ENCODE data around the gene EIF3J.
A peak's percentile ranks its signal among the peaks of the same experiment; 100 is the strongest.
"Not testable (repeated sequence)": the region's sequence is repeated elsewhere in the genome, so short reads cannot be mapped to it uniquely, and the experiment has no call there.

The EIF3J gene, protein sequence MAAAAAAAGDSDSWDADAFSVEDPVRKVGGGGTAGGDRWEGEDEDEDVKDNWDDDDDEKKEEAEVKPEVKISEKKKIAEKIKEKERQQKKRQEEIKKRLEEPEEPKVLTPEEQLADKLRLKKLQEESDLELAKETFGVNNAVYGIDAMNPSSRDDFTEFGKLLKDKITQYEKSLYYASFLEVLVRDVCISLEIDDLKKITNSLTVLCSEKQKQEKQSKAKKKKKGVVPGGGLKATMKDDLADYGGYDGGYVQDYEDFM
- total RNA-seq = 75.9 to 77.3 reads per million in 2 donors

DNA sequence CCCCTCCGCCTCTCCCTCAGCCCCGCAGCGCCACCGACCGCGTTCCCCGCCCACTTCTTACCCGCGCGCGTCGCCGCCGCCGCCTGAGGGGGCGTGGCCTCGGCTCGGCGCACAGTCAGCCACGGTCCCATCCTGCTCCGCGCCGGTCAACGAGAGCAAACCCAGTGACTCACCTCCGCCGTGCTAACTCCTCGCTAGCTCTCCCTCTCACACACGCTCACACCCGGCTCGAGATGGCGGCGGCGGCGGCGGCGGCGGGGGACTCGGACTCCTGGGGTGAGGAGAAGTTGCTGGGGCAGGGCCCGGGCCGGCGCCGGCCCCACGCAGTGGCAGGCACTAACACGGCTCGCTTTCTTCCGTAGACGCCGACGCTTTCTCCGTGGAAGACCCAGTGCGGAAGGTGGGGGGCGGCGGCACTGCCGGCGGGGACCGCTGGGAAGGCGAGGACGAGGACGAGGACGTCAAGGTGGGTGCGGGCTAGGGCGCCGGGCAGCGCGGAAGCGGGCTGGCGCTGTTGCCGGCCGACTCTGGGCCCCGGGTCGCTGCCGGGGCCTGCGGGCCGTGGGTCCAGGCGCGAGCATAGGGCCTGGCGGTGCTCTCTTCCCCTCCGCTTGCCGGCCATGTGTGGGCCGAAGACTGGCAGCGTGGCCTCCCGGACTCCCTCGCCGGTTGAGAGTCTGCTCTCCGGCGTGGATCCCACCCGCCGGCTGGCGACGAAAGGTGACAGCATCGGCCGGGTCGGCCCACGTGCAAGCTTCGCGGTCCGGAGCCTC, at the start of gene EIF3J:
Gene EIF3J, plus strand, starts transcription at position 186 of the 773 bp plus-strand sequence. Its CDS starts 48 bp downstream, at position 234.
- DNase-seq = peak; percentile 88 to 98 (median 92)

GRCh38 chr15:44489464-44489863, 47.5 kb upstream of the EIF3J start:
- DNase-seq = peak in 1 of 5 experiments; percentile 17

DNA sequence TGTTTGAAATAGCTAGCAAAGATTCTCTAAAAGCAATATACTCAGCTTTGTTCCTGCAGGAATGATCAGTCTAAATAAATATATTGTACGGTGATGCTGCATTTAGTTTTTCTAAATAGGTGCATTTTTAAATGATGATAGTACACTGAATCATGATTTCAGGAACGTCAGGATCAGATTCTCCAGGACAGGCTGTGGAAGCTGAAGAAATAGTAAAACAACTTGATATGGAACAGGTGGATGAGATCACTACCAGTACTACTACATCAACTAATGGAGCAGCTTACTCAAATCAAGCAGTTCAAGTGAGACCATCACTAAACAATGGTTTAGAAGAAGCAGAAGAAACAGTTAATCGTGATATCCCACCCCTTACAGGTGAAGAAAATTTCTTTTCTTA, 46.3 kb upstream of the EIF3J start:
- no peak for DNase-seq

- no peak for DNase-seq
Observed at GRCh38 chr15:44492040-44492439, 44.9 kb upstream of the EIF3J start.

GRCh38 chr15:44492672-44493071, 44.3 kb upstream of the EIF3J start:
- DNase-seq = no peak

- DNase-seq = no peak
Observed at GRCh38 chr15:44495562-44495961, 41.4 kb upstream of the EIF3J start.

DNA sequence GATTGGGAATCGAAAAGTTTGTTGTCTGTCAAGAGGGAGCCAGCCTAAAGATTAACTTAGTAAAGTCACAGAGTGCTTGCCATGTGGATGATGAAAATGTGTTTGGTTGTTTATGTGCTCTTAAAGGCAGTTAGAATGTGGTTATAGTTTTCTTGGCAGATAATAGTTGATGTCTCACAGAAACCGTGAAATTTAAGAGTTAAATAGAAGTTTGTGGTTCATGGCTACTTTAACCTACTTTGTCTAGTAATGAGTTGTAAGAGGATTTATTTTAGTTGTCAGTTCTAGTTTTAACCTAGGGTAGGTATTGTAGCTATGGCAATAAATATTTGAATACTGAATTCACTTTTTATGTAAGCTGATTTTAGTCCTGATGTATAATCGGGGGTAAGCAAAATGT, 36.4 kb upstream of the EIF3J start:
- peak in 1 of 5 experiments; percentile 84 for DNase-seq

GRCh38 chr15:44501768-44502366, 35.1 kb upstream of the EIF3J start:
- DNase-seq = peak in 2 of 5 experiments; percentile 3 to 63

- no peak for DNase-seq
Observed at GRCh38 chr15:44516436-44516835, 20.5 kb upstream of the EIF3J start.

- no peak for DNase-seq
Observed at GRCh38 chr15:44519537-44519936, 17.4 kb upstream of the EIF3J start.

GRCh38 chr15:44525018-44525417, 11.9 kb upstream of the EIF3J start:
- no peak for DNase-seq

GRCh38 chr15:44527241-44527640, 9.7 kb upstream of the EIF3J start:
- no peak for DNase-seq

DNA sequence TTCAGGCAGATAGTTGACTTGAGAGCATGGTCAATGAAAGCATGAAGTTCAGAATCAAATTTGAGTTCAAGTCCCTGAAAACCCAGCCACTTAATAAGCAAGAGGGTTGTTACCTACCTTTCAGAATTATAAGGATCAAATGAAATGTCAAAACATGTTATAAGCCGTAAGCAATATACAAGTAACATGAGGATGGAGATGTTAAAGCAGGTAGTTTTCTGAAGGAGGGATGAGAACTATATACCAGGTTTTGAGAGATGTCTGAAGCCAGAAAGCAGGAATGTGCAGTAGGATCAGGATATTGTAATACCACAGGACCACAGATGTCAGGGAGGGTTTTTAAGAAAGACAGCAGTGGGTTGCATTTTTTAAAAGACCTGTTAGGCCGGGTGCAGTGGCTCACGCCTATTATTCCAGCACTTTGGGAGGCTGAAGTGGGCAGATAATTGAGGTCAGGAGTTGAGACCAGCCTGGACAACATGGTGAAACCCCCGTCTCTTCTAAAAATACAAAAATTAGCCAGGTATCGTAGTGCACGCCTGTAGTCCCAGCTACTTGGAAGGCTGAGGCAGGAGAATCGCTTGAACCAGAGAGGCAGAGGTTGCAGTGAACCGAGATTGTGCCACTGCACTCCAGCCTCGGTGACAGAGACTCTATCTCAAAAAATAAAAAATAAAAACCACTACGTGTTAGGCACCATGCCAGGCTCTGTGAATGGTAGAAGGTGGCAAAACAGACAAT, 6.9 kb upstream of the EIF3J start:
- DNase-seq = no peak

DNA sequence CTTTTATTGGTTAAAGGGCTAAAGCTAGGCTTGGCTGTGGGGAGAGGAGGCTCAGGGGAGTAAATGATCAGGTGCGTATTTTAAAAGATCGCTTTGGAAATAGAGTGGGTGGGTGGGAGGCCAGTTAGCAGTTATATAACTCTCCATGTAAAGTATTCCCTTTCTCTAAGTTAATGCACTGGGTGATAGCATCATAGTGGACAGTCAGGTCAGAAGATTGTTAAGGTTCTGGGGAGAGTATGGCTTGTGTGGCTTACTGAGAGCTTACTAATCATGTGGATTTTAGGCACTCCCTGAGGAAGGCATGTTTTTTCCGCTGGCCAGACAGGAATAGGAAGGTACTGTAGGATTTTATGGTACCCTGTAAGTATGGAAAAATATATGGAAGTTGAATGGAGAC, 6.3 kb upstream of the EIF3J start:
- DNase-seq = no peak

DNA sequence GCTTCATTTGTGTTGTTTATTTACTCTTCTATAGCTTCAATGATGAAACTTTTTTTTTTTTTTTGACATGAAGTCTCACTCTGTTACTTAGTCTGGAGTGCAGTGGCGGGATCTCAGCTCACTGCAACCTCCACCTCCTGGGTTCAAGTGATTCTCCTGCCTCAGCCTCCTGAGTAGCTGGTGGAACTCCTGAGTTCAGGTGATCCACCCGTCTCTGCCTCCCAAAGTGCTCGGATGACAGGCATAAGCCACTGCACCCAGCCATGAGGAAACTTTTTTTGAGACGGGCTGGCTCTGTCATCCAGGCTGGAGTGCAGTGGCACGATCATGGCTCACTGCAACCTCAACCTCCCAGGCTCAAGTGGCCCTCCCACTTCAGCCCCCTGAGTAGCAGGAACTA, 4.7 kb upstream of the EIF3J start:
- not testable (repeated sequence) for DNase-seq

- peak in 1 of 5 experiments; percentile 27 for DNase-seq
Observed at GRCh38 chr15:44532689-44533088, 4.3 kb upstream of the EIF3J start.

GRCh38 chr15:44535092-44535491, 1.9 kb upstream of the EIF3J start:
- no peak for DNase-seq

DNA sequence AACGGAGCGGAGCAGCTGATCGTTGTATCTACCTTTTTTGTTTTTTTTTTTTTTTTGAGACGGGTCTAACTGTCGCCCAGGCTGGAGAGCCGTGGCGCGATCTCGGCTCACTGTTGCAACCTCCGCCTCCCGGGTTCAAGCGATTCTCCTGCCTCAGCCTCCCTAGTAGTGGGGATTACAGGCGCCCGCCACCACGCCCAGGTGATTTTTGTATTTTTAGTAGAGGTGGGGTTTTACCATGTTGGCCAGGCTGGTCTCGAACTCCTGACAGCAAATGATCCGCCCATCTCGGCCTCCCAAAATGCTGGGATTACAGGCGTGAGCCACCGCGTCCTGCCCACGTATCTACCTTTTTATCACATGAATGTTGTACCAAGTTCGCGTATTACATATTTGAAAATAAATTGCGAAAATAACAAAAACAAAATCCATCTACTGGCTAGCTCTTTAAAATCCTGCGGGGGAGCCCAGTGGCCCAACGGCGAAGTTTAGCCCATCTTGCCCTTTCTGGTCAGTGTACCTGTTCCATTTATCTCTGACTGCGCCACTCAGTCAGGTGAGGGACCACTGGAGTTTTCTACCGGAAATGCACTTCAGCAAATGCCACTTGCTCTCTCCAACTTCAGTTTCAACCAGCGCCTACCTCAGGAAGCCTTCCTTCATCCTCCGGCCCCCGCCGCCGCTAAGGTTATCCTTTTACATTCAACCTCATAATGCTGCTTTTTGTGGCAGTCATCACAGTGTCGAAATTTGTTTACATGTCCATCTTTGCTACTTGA, 1.2 kb upstream of the EIF3J start:
- DNase-seq = peak in 2 of 5 experiments; percentile 13 to 59

- DNase-seq = no peak
Observed at GRCh38 chr15:44536302-44536961, 515 bp upstream of the EIF3J start.

DNA sequence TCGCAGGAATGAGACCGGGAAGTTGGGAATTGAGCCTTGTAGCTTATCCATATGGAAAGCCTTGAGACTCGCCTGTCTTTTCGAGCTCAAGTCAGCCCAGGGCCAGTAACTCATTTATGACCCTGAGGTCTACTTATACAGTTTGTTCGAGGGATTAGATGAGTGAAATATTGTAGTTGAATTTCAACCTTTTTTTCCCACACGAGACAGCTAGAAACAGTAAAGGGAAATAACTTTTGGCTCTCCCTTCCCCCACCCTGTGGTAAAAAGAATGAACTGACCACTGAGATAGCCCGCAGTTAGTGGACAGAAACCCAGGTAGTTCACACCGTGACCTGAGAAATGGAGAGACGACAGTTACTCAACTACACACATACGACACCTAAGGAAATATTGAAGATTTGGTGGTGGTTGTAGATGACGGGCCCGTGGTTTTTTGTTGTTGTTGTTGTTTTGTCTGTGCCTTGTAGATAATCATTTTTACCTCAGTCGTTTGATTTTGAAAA, 841 bp downstream of the EIF3J start:
- peak in 3 of 5 experiments; percentile 12 to 71 (median 13) for DNase-seq

DNA sequence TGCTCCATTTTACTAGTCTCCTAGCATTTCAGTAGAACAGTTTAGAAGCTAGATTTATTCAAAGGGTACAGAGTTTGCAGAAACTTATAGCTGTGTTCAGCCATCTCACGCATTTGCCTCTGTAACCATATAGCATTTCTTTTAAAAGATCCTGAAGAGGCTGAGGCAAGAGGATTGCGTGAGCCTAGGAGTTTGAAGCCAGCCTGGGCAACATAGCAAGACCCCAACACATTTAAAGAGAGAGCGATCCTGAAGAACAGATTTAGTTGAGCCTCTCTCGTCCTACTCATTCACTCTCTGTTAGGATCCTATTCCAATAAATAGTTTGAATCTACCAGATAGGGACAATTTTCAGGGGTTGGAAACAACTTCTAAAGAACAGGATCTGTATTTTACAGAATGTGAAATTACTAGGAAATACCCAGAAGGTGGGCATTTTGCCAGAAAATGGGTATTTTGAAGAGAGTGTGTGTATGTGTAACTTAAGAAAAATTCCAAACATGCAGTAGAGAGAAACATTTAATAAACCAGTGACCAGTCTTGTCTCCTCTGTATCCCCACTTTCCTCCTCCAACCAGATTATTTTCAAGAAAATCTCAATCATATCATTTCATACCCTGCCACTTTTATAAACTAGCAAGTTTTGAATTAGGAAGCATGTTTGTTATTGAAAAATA, 4.5 kb downstream of the EIF3J start:
- no peak for DNase-seq

Data from T-helper 2 cell (primary cell).